OCI-LY1 (cell line): ENCODE measurements around the gene KCNJ12.
"Not testable (repeated sequence)": the region's sequence is repeated elsewhere in the genome, so short reads cannot be mapped to it uniquely, and the experiment has no call there.

ENCODE experiments used
- EZH2 ChIP-seq: fragments of 200-600 bp; sonication (generic), shearing (Covaris generic); IDR thresholded peaks from 2 replicates; pipeline ENCODE4 v1.8.0; 2017; ENCODE audit warnings: borderline replicate concordance, mixed run types, mild to moderate bottlenecking, antibody characterized with exemption, low read length, moderate library complexity, mixed read lengths
- TF ChIP-seq, protein P1 (sequence below): fragments of 200-600 bp; sonication (generic), shearing (Covaris generic); IDR thresholded peaks from 2 replicates; pipeline ENCODE4 v1.5.1; 2017; ENCODE audit warnings: mild to moderate bottlenecking, antibody characterized with exemption, low read length, moderate library complexity, mixed read lengths

- TF ChIP-seq, protein P1, sequence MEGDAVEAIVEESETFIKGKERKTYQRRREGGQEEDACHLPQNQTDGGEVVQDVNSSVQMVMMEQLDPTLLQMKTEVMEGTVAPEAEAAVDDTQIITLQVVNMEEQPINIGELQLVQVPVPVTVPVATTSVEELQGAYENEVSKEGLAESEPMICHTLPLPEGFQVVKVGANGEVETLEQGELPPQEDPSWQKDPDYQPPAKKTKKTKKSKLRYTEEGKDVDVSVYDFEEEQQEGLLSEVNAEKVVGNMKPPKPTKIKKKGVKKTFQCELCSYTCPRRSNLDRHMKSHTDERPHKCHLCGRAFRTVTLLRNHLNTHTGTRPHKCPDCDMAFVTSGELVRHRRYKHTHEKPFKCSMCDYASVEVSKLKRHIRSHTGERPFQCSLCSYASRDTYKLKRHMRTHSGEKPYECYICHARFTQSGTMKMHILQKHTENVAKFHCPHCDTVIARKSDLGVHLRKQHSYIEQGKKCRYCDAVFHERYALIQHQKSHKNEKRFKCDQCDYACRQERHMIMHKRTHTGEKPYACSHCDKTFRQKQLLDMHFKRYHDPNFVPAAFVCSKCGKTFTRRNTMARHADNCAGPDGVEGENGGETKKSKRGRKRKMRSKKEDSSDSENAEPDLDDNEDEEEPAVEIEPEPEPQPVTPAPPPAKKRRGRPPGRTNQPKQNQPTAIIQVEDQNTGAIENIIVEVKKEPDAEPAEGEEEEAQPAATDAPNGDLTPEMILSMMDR, result not testable (repeated sequence)
- TF ChIP-seq EZH2, result not testable (repeated sequence)
Measured at GRCh38 chr17:21422311-21423189, 46.4 kb downstream of the KCNJ12 start.
